CD14-positive monocyte (primary cell): ENCODE results near the gene KIF25. TPM values are rescaled to one million over a fixed set of nuclear protein-coding genes. Genes with fewer than 3 reads are reported as not detected.

Experiments
- DNase-seq, 3 donors: peaks; one replicate each; pipeline ENCODE4 v3.0.0-alpha.2; 2011 to 2022
- H2AFZ ChIP-seq: 2 replicates; pipeline ENCODE4 v1.6.0; 2012; ENCODE audit warnings: mild to moderate bottlenecking, low read depth, low read length, inconsistent platforms; ENCODE audit not compliant: insufficient read depth, poor library complexity, severe bottlenecking
- H3K27ac ChIP-seq, 2 donors: 1 replicate in 1 of 2; 2 replicates in 1 of 2; pipeline ENCODE4 v1.5.1; 2012 to 2013; ENCODE audit warnings: low read length in 2 of 2, control low read depth in 1 of 2, inconsistent platforms in 1 of 2, low read depth in 1 of 2, mild to moderate bottlenecking in 1 of 2
- H3K27me3 ChIP-seq, 2 donors: one replicate each; pipeline versions ENCODE4 v1.6.0 to v1.6.1; 2011 to 2013; ENCODE audit warnings: low read length in 2 of 2; ENCODE audit not compliant: control insufficient read depth in 2 of 2, insufficient read depth in 2 of 2
- H3K36me3 ChIP-seq, 2 donors: replicated peaks in 1 of 2; 1 replicate in 1 of 2; 2 replicates in 1 of 2; pipeline versions ENCODE4 v1.5.1 to v1.6.1; 2012 to 2013; ENCODE audit warnings: low read length in 2 of 2, control low read depth in 1 of 2, inconsistent platforms in 1 of 2, mild to moderate bottlenecking in 1 of 2; ENCODE audit not compliant: insufficient read depth in 2 of 2, control insufficient read depth in 1 of 2
- H3K4me1 ChIP-seq, 2 donors: 1 replicate in 1 of 2; 2 replicates in 1 of 2; pipeline versions ENCODE4 v1.5.1 to v1.6.1; 2012 to 2013; ENCODE audit warnings: low read length in 2 of 2, control low read depth in 1 of 2, inconsistent platforms in 1 of 2, mild to moderate bottlenecking in 1 of 2, moderate library complexity in 1 of 2; ENCODE audit not compliant: insufficient read depth in 2 of 2, control insufficient read depth in 1 of 2
- H3K4me2 ChIP-seq: replicated peaks from 2 replicates; pipeline ENCODE3; 2012; ENCODE audit warnings: low read length, moderate library complexity, mild to moderate bottlenecking; ENCODE audit not compliant: poor library complexity, severe bottlenecking; ENCODE audit errors: extremely low read depth
- H3K4me3 ChIP-seq, 3 experiments: fragments of 200-600 bp in 1 of 3; sonication (generic) in 1 of 3; replicated peaks in 1 of 3; 1 replicate in 2 of 3; 2 replicates in 1 of 3; pipeline ENCODE4 v1.5.1; 2011 to 2013; ENCODE audit warnings: low read length in 3 of 3, mild to moderate bottlenecking in 3 of 3, control low read depth in 2 of 3, low read depth in 2 of 3, inconsistent platforms in 1 of 3, moderate library complexity in 1 of 3
- H3K79me2 ChIP-seq: 2 replicates; pipeline ENCODE4 v1.6.0; 2012; ENCODE audit warnings: mild to moderate bottlenecking, control low read depth, inconsistent platforms, low read length, moderate library complexity; ENCODE audit not compliant: insufficient read depth
- H3K9ac ChIP-seq: 2 replicates; pipeline ENCODE4 v1.6.0; 2017; ENCODE audit warnings: low read length, mild to moderate bottlenecking; ENCODE audit not compliant: insufficient read depth, poor library complexity, severe bottlenecking
- H3K9me3 ChIP-seq, 2 donors: replicated peaks in 1 of 2; 1 replicate in 1 of 2; 2 replicates in 1 of 2; pipeline versions ENCODE4 v1.5.1 to v1.6.1; 2012 to 2013; ENCODE audit warnings: low read length in 2 of 2, control low read depth in 1 of 2; ENCODE audit not compliant: control insufficient read depth in 1 of 2, insufficient read depth in 1 of 2
- H4K20me1 ChIP-seq: 2 replicates; pipeline ENCODE4 v1.6.0; 2012; ENCODE audit warnings: mild to moderate bottlenecking, low read length, control low read depth, moderate library complexity; ENCODE audit not compliant: insufficient read depth
- H3K27ac Mint-ChIP-seq, 7 donors: one replicate each; pipeline ENCODE4 v1.8.0; 2020; ENCODE audit warnings: mild to moderate bottlenecking in 7 of 7, mixed read lengths in 7 of 7, moderate library complexity in 6 of 7, inconsistent platforms in 2 of 7
- H3K27me3 Mint-ChIP-seq, 3 donors: one replicate each; pipeline ENCODE4 v1.8.0; 2021 to 2022; ENCODE audit warnings: low read depth in 3 of 3, mild to moderate bottlenecking in 3 of 3, mixed read lengths in 3 of 3, moderate library complexity in 3 of 3, inconsistent platforms in 1 of 3
- H3K36me3 Mint-ChIP-seq, 2 donors: one replicate each; pipeline ENCODE4 v1.8.0; 2020; ENCODE audit warnings: mixed read lengths in 2 of 2, inconsistent platforms in 1 of 2, mild to moderate bottlenecking in 1 of 2
- H3K4me1 Mint-ChIP-seq: one replicate; pipeline ENCODE4 v1.8.0; 2020; ENCODE audit warnings: mild to moderate bottlenecking, mixed read lengths
- H3K4me3 Mint-ChIP-seq, 2 donors: one replicate each; pipeline ENCODE4 v1.8.0; 2020; ENCODE audit warnings: mild to moderate bottlenecking in 2 of 2, mixed read lengths in 2 of 2, moderate library complexity in 1 of 2
- H3K9me3 Mint-ChIP-seq, 7 donors: one replicate each; pipeline ENCODE4 v1.8.0; 2020 to 2022; ENCODE audit warnings: mixed read lengths in 7 of 7, mild to moderate bottlenecking in 6 of 7, moderate library complexity in 6 of 7, inconsistent platforms in 2 of 7
- CTCF ChIP-seq: fragments of 200-600 bp; IDR thresholded peaks from one replicate; pipeline ENCODE4 v1.8.0; 2022; ENCODE audit warnings: antibody characterized with exemption, mild to moderate bottlenecking
- WGBS: methylation state at CpG from one replicate; pipeline ENCODE4 v1.1.5; 2013; ENCODE audit warnings: missing lambda C conversion rate; ENCODE audit not compliant: insufficient coverage; 5-methylcytosine and 5-hydroxymethylcytosine counted together
- intact Hi-C, 2 donors: fragments of 100-400 bp; cut with micrococcal nuclease; formaldehyde crosslinking; loops; one replicate each; pipeline versions ENCODE4 v1.15.0 to v1.15.1; 2023
- polyA plus RNA-seq, 3 donors: library from polyadenylated mRNA; depleted of rRNA in 1 of 3; unstranded in 2 of 3; stranded (reverse) in 1 of 3; fragments of 300-500 nt in 2 of 3; fragments of >200 nt in 1 of 3; fragmentation: Illumina TruSeq in 2 of 3; gene quantifications; 1 replicate in 2 of 3; 2 replicates in 1 of 3; pipeline ENCODE4 v1.2.3, GENCODE V29; 2012 to 2021

Gene KIF25
- polyA plus RNA-seq, 3 donors: not detected

DNA sequence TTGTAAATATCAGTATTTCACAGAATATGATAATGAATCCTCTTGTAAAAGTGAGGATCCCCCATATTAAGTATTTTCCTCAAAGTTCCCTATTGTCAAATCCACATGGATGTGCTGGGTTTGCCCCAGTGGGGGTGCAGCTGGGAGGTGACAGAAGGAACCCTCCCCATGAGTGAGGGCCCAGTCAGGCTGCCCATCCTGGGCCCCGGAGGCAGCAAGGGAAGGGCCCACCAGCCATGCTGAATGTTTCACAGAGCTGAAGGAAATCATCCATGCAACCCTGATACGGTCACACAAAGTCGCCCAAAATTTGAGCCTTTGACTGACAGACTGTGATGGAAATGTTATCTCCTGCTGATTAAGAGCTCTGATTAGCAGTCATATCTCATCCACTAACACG is 41.8 kb downstream of the KIF25 start:
- no peak for DNase-seq
- no peak for TF ChIP-seq CTCF
- WGBS: 100% methylated on average over 1 of the region's 4 CpGs
- Mint-ChIP-seq H3K27me3 (peaks cover 16 to 24% (median 24%) of the 10 kb centered on the region in 3 donors), H3K27ac (no peak overlapping the region), H3K9me3 (peaks cover 39 to 84% (median 71%) of the 10 kb centered on the region in 7 donors), H3K4me3 (no peak overlapping the region), H3K4me1 (no peaks in the 10 kb centered on the region), H3K36me3 (peaks cover 3 to 4% of the 10 kb centered on the region in 2 donors)
- no peaks in the 10 kb centered on the region for H3K79me2 ChIP-seq
- H3K4me3 ChIP-seq: no peak overlapping the region
- no peak overlapping the region for H3K4me2 ChIP-seq
- H3K36me3 ChIP-seq: no peaks in the 10 kb centered on the region
- H4K20me1 ChIP-seq: no peaks in the 10 kb centered on the region
- intact Hi-C loops: no loop called here
- no peak overlapping the region for H3K9ac ChIP-seq
- H3K27ac ChIP-seq: no peak overlapping the region
- peaks cover 3 to 8% of the 10 kb centered on the region in 2 donors for H3K27me3 ChIP-seq
- peaks cover 86 to 90% of the 10 kb centered on the region in 2 donors for H3K9me3 ChIP-seq
- H3K4me1 ChIP-seq: no peaks in the 10 kb centered on the region
- H2AFZ ChIP-seq: no peak overlapping the region

- Histone ChIP-seq H3K36me3 (no peaks in the 10 kb centered on the region), H3K4me3 (no peak overlapping the region), H4K20me1 (no peaks in the 10 kb centered on the region), H3K79me2 (no peaks in the 10 kb centered on the region), H3K9me3 (peaks cover 81 to 90% of the 10 kb centered on the region in 2 donors), H3K27me3 (peaks cover 3 to 8% of the 10 kb centered on the region in 2 donors), H2AFZ (no peak overlapping the region), H3K27ac (no peak overlapping the region), H3K9ac (no peak overlapping the region), H3K4me1 (no peaks in the 10 kb centered on the region), H3K4me2 (no peak overlapping the region)
- Mint-ChIP-seq H3K27ac (no peak overlapping the region), H3K4me1 (no peaks in the 10 kb centered on the region), H3K4me3 (no peak overlapping the region), H3K27me3 (peaks cover 11 to 22% (median 19%) of the 10 kb centered on the region in 3 donors), H3K9me3 (peaks cover 36 to 83% (median 68%) of the 10 kb centered on the region in 7 donors), H3K36me3 (peaks cover 3 to 4% of the 10 kb centered on the region in 2 donors)
- WGBS: 88% methylated on average over 10 of the region's 13 CpGs
- no peak for DNase-seq
- intact Hi-C loops: no loop called here
- no peak for TF ChIP-seq CTCF
These were observed 42.4 kb downstream of the KIF25 start for GRCh38 chr6:168039849-168040248.
